Trophoblast cell (in vitro differentiated cells and primary cell): Measurements from ENCODE around the gene EPHB6.

ENCODE experiments used
- DNase-seq, 2 donors: peaks; one replicate each; pipeline ENCODE4 v3.0.0-alpha.2; 2016
- H2AFZ ChIP-seq: 2 replicates; pipeline ENCODE4 v1.6.1; 2013; ENCODE audit warnings: low read length, moderate library complexity, mild to moderate bottlenecking; ENCODE audit not compliant: insufficient read depth, poor library complexity
- H2AK5ac ChIP-seq: 2 replicates; pipeline ENCODE4 v1.6.1; 2013; ENCODE audit warnings: mild to moderate bottlenecking, low read length
- H2BK120ac ChIP-seq: 2 replicates; pipeline ENCODE4 v1.6.1; 2013; ENCODE audit warnings: low read length, mild to moderate bottlenecking, moderate library complexity; ENCODE audit not compliant: insufficient read depth, poor library complexity
- H2BK12ac ChIP-seq: 2 replicates; pipeline ENCODE4 v1.6.1; 2013; ENCODE audit warnings: mild to moderate bottlenecking, low read length, moderate library complexity
- H2BK5ac ChIP-seq: 2 replicates; pipeline ENCODE4 v1.6.1; 2013; ENCODE audit warnings: low read length, low read depth, moderate library complexity, mild to moderate bottlenecking; ENCODE audit not compliant: poor library complexity
- H3K14ac ChIP-seq: 2 replicates; pipeline ENCODE4 v1.6.1; 2013; ENCODE audit warnings: mild to moderate bottlenecking, low read length
- H3K18ac ChIP-seq: 2 replicates; pipeline ENCODE4 v1.6.1; 2013; ENCODE audit warnings: mild to moderate bottlenecking, low read length
- H3K23ac ChIP-seq: 2 replicates; pipeline ENCODE4 v1.6.1; 2013; ENCODE audit warnings: low read length
- H3K27ac ChIP-seq: 2 replicates; pipeline ENCODE4 v1.5.1; 2013; ENCODE audit warnings: low read depth, mild to moderate bottlenecking, inconsistent platforms, low read length, moderate library complexity
- H3K27me3 ChIP-seq: 2 replicates; pipeline ENCODE4 v1.6.1; 2013; ENCODE audit warnings: inconsistent platforms, mild to moderate bottlenecking, low read length, moderate library complexity; ENCODE audit not compliant: insufficient read depth
- H3K36me3 ChIP-seq, 2 experiments: 1 replicate in 1 of 2; 2 replicates in 1 of 2; pipeline ENCODE4 v1.6.1; 2013; ENCODE audit warnings: low read length in 2 of 2, mild to moderate bottlenecking in 2 of 2, moderate library complexity in 1 of 2; ENCODE audit not compliant: insufficient read depth in 2 of 2, control insufficient read depth in 1 of 2
- H3K4ac ChIP-seq: 2 replicates; pipeline ENCODE4 v1.6.1; 2013; ENCODE audit warnings: low read depth, mild to moderate bottlenecking, low read length, moderate library complexity
- H3K4me1 ChIP-seq, 2 experiments: 1 replicate in 1 of 2; 2 replicates in 1 of 2; pipeline ENCODE4 v1.6.1; 2013; ENCODE audit warnings: low read length in 2 of 2, mild to moderate bottlenecking in 2 of 2, moderate library complexity in 1 of 2; ENCODE audit not compliant: insufficient read depth in 2 of 2, control insufficient read depth in 1 of 2
- H3K4me2 ChIP-seq: 2 replicates; pipeline ENCODE4 v1.6.1; 2013; ENCODE audit warnings: inconsistent platforms, mild to moderate bottlenecking, low read length, moderate library complexity
- H3K4me3 ChIP-seq: 2 replicates; pipeline ENCODE4 v1.5.1; 2013; ENCODE audit warnings: mild to moderate bottlenecking, low read depth, low read length, inconsistent platforms
- H3K79me1 ChIP-seq: one replicate; pipeline ENCODE4 v1.6.1; 2013; ENCODE audit warnings: low read length
- H3K79me2 ChIP-seq: 2 replicates; pipeline ENCODE4 v1.6.1; 2013; ENCODE audit warnings: low read length, mild to moderate bottlenecking; ENCODE audit not compliant: control insufficient read depth, insufficient read depth, poor library complexity
- H3K9ac ChIP-seq: 2 replicates; pipeline ENCODE4 v1.6.1; 2013; ENCODE audit warnings: mild to moderate bottlenecking, low read length
- H3K9me3 ChIP-seq: 2 replicates; pipeline ENCODE4 v1.6.1; 2013; ENCODE audit warnings: low read depth, mild to moderate bottlenecking, control low read depth, inconsistent platforms, low read length; ENCODE audit not compliant: insufficient read depth
- H4K12ac ChIP-seq: 2 replicates; pipeline ENCODE4 v1.6.1; 2013; ENCODE audit warnings: low read depth, mild to moderate bottlenecking, low read length, moderate library complexity
- H4K8ac ChIP-seq: 2 replicates; pipeline ENCODE4 v1.6.1; 2013; ENCODE audit warnings: low read depth, mild to moderate bottlenecking, low read length, moderate library complexity
- H4K91ac ChIP-seq: one replicate; pipeline ENCODE4 v1.6.1; 2013; ENCODE audit warnings: low read depth, mild to moderate bottlenecking, low read length, moderate library complexity
- WGBS: extraction: QIAGEN DNeasy Blood & Tissue Kit; methylation state at CpG from one replicate; pipeline ENCODE4 v1.1.7; 2013; ENCODE audit warnings: missing lambda C conversion rate; ENCODE audit not compliant: insufficient read length, insufficient coverage; ENCODE audit errors: extremely low coverage; 5-methylcytosine and 5-hydroxymethylcytosine counted together

Gene EPHB6

DNA sequence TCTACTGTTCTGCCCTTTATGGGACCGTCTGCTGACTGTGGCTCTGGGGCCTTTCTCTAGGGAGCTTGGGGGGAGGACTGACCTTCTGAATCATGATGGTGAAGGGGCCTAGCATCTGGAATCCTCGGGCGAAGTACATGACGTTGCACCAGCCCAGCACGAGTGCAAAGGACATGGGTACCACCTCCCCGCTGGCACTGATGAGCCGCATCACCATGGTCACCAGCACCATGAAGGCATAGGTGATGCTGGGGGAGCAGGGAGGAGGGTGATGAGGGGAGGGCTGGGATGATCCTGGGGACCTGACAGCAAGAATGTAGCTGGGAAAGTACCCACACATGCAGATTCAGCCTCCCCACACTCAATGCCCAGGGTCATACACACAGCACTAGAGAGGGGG, 19.5 kb downstream of the EPHB6 start:
- H3K27me3 ChIP-seq: no peaks in the 10 kb centered on the region
- H3K4me3 ChIP-seq: no peak overlapping the region
- H3K79me2 ChIP-seq: no peaks in the 10 kb centered on the region
- no peak overlapping the region for H2BK120ac ChIP-seq
- no peak overlapping the region for H2AFZ ChIP-seq
- no peak overlapping the region for H2BK5ac ChIP-seq
- H2AK5ac ChIP-seq: no peak overlapping the region
- no peaks in the 10 kb centered on the region for H3K79me1 ChIP-seq
- H4K8ac ChIP-seq: no peak overlapping the region
- H3K9ac ChIP-seq: no peak overlapping the region
- no peak overlapping the region for H3K27ac ChIP-seq
- H4K12ac ChIP-seq: no peak overlapping the region
- no peak overlapping the region for H3K4me2 ChIP-seq
- H2BK12ac ChIP-seq: no peak overlapping the region
- no peak overlapping the region for H3K4ac ChIP-seq
- peaks cover 1% of the 10 kb centered on the region for H3K9me3 ChIP-seq
- H3K18ac ChIP-seq: no peak overlapping the region
- no peak overlapping the region for H3K14ac ChIP-seq
- whole genome bisulfite sequencing: no CpG with 5 or more reads among the region's 7 CpGs
- no peak for DNase-seq
- no peak overlapping the region for H4K91ac ChIP-seq
- no peaks in the 10 kb centered on the region for H3K4me1 ChIP-seq
- H3K36me3 ChIP-seq: peaks cover 12 to 16% of the 10 kb centered on the region in 2 experiments
- no peak overlapping the region for H3K23ac ChIP-seq

DNA sequence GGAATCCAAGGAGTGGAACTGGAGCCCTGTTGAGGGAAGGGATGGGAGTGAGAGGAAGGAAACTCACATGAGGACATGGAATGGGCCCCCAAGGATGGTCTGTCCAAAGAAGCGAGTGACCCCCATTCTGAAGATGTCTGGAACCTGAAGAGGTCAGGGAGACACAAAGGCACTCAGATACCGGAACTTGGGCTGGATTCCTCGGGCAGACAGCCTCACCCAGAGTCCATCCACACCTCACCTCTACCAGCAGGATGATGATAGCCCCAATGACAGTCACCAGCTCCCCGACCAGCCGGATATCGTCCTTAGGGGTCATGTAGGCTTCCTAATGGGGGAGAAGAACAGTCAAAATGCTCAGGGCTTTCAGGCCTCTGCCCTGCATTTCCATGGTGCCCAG, 20.0 kb downstream of the EPHB6 start:
- Histone ChIP-seq H3K79me2 (no peaks in the 10 kb centered on the region), H3K79me1 (no peaks in the 10 kb centered on the region), H3K9ac (no peak overlapping the region), H3K4me2 (no peak overlapping the region), H2AK5ac (no peak overlapping the region), H3K4ac (no peak overlapping the region), H4K12ac (no peak overlapping the region), H3K27me3 (no peaks in the 10 kb centered on the region), H2BK5ac (no peak overlapping the region), H4K91ac (no peak overlapping the region), H3K14ac (no peak overlapping the region), H2BK12ac (no peak overlapping the region), H3K4me1 (no peaks in the 10 kb centered on the region), H3K9me3 (peaks cover 1% of the 10 kb centered on the region), H3K18ac (no peak overlapping the region), H3K27ac (no peak overlapping the region), H2AFZ (no peak overlapping the region), H4K8ac (no peak overlapping the region), H3K36me3 (peaks cover 12 to 14% of the 10 kb centered on the region in 2 experiments), H3K4me3 (no peak overlapping the region), H3K23ac (no peak overlapping the region), H2BK120ac (no peak overlapping the region)
- no peak for DNase-seq
- no CpG with 5 or more reads among the region's 6 CpGs for WGBS

DNA sequence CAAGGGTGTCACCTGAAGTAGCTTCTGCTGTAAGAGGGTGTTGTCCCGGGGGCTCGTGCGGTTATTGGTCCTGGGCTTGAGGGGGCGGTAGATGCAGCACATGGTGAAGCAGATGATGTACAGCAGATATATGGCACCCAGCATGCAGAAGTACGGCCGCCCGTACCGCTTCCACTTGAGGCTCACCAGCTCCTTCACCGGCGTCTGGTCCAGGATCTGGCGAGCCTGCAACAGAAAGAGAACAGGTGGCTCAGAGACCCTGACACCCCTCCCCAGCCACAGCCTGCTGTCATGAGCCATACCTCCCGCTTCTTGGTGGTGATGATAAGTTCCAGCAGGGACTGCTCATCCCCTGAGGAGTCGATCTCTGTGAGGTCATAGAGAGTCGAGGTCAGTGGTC, 20.6 kb downstream of the EPHB6 start:
- H4K12ac ChIP-seq: no peak overlapping the region
- no peak overlapping the region for H3K4me3 ChIP-seq
- no peak for DNase-seq
- H2AFZ ChIP-seq: no peak overlapping the region
- H3K79me2 ChIP-seq: no peaks in the 10 kb centered on the region
- H3K14ac ChIP-seq: no peak overlapping the region
- H3K79me1 ChIP-seq: no peaks in the 10 kb centered on the region
- H3K23ac ChIP-seq: no peak overlapping the region
- H3K18ac ChIP-seq: no peak overlapping the region
- no peak overlapping the region for H2BK5ac ChIP-seq
- WGBS: no CpG with 5 or more reads among the region's 14 CpGs
- no peak overlapping the region for H3K27ac ChIP-seq
- H4K91ac ChIP-seq: no peak overlapping the region
- H3K9me3 ChIP-seq: peaks cover 1% of the 10 kb centered on the region
- no peak overlapping the region for H4K8ac ChIP-seq
- H2AK5ac ChIP-seq: no peak overlapping the region
- H3K4ac ChIP-seq: no peak overlapping the region
- no peak overlapping the region for H3K9ac ChIP-seq
- no peak overlapping the region for H3K4me2 ChIP-seq
- no peaks in the 10 kb centered on the region for H3K27me3 ChIP-seq
- H3K36me3 ChIP-seq: peaks cover 7 to 9% of the 10 kb centered on the region in 2 experiments
- H2BK12ac ChIP-seq: no peak overlapping the region
- no peak overlapping the region for H2BK120ac ChIP-seq
- no peaks in the 10 kb centered on the region for H3K4me1 ChIP-seq

DNA sequence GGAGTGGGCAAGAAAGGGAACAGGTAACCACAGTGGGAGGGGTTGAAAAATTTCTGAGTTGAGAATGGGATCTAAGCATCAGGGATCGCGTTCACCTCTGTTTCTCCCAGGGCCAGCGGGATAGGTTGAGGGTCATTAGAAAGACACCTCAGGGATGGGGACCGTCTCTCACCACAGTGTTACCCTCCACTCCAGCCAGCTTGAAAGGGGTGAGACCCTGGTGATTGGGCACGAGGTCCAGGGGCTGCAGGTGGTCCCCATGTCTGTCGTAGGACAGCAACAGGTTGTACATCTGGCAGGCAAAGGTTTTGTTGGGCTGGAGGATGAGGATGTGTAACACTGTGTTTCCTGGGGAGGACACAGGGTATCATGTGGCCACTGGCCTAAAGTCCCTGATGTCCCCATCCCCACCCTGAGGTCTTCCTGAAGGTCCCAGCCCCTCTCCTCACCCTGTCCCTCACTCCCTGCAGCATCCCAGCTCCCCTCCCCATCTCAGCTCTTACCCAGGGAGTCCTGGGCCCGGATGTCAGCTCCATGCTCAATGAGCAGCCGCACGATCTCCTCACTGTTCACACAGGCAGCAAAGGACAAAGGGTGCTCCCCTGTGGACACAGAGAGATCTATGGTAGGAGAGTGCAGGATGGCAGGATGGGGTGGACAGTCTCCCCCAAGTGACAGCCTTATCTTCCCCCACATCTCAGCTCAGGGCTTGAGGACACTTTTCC, 21.5 kb downstream of the EPHB6 start:
- no peaks in the 10 kb centered on the region for H3K27me3 ChIP-seq
- H3K27ac ChIP-seq: no peak overlapping the region
- no peak for DNase-seq
- no peak overlapping the region for H2BK120ac ChIP-seq
- peaks cover 1% of the 10 kb centered on the region for H3K9me3 ChIP-seq
- no peak overlapping the region for H3K18ac ChIP-seq
- H3K4me3 ChIP-seq: no peak overlapping the region
- no peak overlapping the region for H4K12ac ChIP-seq
- WGBS: no CpG with 5 or more reads among the region's 9 CpGs
- no peaks in the 10 kb centered on the region for H3K79me2 ChIP-seq
- H2AFZ ChIP-seq: no peak overlapping the region
- no peak overlapping the region for H3K14ac ChIP-seq
- H3K23ac ChIP-seq: no peak overlapping the region
- no peak overlapping the region for H3K4ac ChIP-seq
- no peak overlapping the region for H2BK12ac ChIP-seq
- H2BK5ac ChIP-seq: no peak overlapping the region
- H3K4me1 ChIP-seq: no peaks in the 10 kb centered on the region
- no peak overlapping the region for H3K4me2 ChIP-seq
- H3K9ac ChIP-seq: no peak overlapping the region
- H3K36me3 ChIP-seq: peaks cover 0 to 2% of the 10 kb centered on the region in 2 experiments
- H4K8ac ChIP-seq: no peak overlapping the region
- H2AK5ac ChIP-seq: no peak overlapping the region
- H4K91ac ChIP-seq: no peak overlapping the region
- no peaks in the 10 kb centered on the region for H3K79me1 ChIP-seq
